HCT116 (cell line): ENCODE measurements around the gene PDE4A. TPM values are rescaled to one million over a fixed set of nuclear protein-coding genes. Genes with fewer than 3 reads are reported as not detected.

Source experiments
- ATAC-seq: fragments of 200-7000 bp; cut with Tn5 transposase; 2 replicates; pipeline ENCODE4 v1.9.1; 2020; ENCODE audit warnings: mild to moderate bottlenecking, moderate library complexity
- BruUV-seq: library from RNA; stranded (reverse); fragments of 400-500 nt; replicated peaks from 2 replicates; lab custom pipeline; 2021; lab: Mats Ljungman, UMichigan
- CTCF ChIA-PET: fragments of 300-600 bp; sonication (Branson Sonifier 250); formaldehyde crosslinking; loops from one replicate; lab custom pipeline; 2021; ENCODE audit warnings: antibody characterized with exemption; lab: Charles Lee
- POLR2A ChIA-PET: fragments of 300-600, 350-600 bp; sonication (Branson Sonifier 250); formaldehyde crosslinking; loops from one replicate; lab custom pipeline; 2021; ENCODE audit warnings: antibody characterized with exemption; lab: Charles Lee
- RAD21 ChIA-PET, 2 experiments: fragments of 300-600 bp; sonication (Branson Sonifier 250); formaldehyde crosslinking; loops; one replicate each; lab custom pipeline; 2023; ENCODE audit warnings: low total read pairs in 2 of 2; ENCODE audit not compliant: uncharacterized antibody in 2 of 2, unreplicated experiment in 2 of 2, low non-redundant PET in 1 of 2; lab: Charles Lee
- DNase-seq: peaks from one replicate; pipeline ENCODE4 v3.0.0-alpha.2; 2010; ENCODE audit warnings: low read depth, low spot score
- H2AFZ ChIP-seq: fragments of 200-600 bp; shearing (Covaris generic), sonication (generic); 2 replicates; pipeline ENCODE4 v1.6.1; 2017; ENCODE audit warnings: low read depth, mixed run types, mixed read lengths, antibody characterized with exemption, low read length; ENCODE audit not compliant: poor library complexity, severe bottlenecking
- H3K27ac ChIP-seq: 2 replicates; pipeline ENCODE4 v1.5.1; 2012; ENCODE audit warnings: low read depth, low read length
- H3K27me3 ChIP-seq: fragments of 200-600 bp; sonication (generic); 2 replicates; pipeline ENCODE4 v1.6.1; 2016; ENCODE audit warnings: mixed run types, low read length, mixed read lengths; ENCODE audit not compliant: insufficient read depth
- H3K36me3 ChIP-seq, 2 experiments: fragments of 200-500 bp in 1 of 2; fragments of 200-600 bp in 1 of 2; sonication (Bioruptor generic) in 1 of 2; sonication (generic) in 1 of 2; 2 replicates each; pipeline versions ENCODE4 v1.5.1 to v1.6.1; 2014 to 2016; ENCODE audit warnings: low read length in 2 of 2, inconsistent platforms in 1 of 2, mixed read lengths in 1 of 2, mixed run types in 1 of 2; ENCODE audit not compliant: insufficient read depth in 2 of 2, control insufficient read depth in 1 of 2
- H3K4me1 ChIP-seq, 2 experiments: fragments of 200-600 bp in 1 of 2; sonication (generic) in 1 of 2; 2 replicates each; pipeline versions ENCODE4 v1.5.1 to v1.6.1; 2012 to 2017; ENCODE audit warnings: low read length in 2 of 2, inconsistent platforms in 1 of 2, mild to moderate bottlenecking in 1 of 2, mixed read lengths in 1 of 2, mixed run types in 1 of 2, moderate library complexity in 1 of 2; ENCODE audit not compliant: insufficient read depth in 2 of 2, control insufficient read depth in 1 of 2
- H3K4me2 ChIP-seq: fragments of 200-600 bp; sonication (generic); 2 replicates; pipeline ENCODE4 v1.6.1; 2017; ENCODE audit warnings: mixed run types, low read length, mixed read lengths
- H3K4me3 ChIP-seq, 2 experiments: fragments of 200-600 bp in 1 of 2; sonication (generic) in 1 of 2; replicated peaks in 1 of 2; 2 replicates each; pipeline ENCODE4 v1.5.1; 2011 to 2016; ENCODE audit warnings: low read length in 2 of 2, control low read depth in 1 of 2, low read depth in 1 of 2, mild to moderate bottlenecking in 1 of 2, mixed read lengths in 1 of 2, mixed run types in 1 of 2
- H3K79me2 ChIP-seq: fragments of 200-600 bp; sonication (generic); 2 replicates; pipeline ENCODE4 v1.6.1; 2017; ENCODE audit warnings: mild to moderate bottlenecking, mixed run types, low read length, moderate library complexity, mixed read lengths; ENCODE audit not compliant: insufficient read depth
- H3K9ac ChIP-seq: fragments of 200-600 bp; sonication (generic); 2 replicates; pipeline ENCODE4 v1.6.1; 2016; ENCODE audit warnings: low read length, mixed read lengths
- H3K9me2 ChIP-seq: fragments of 200-600 bp; sonication (generic), shearing (Covaris generic); 2 replicates; pipeline ENCODE4 v1.6.1; 2017; ENCODE audit warnings: mixed run types, mild to moderate bottlenecking, moderate library complexity; ENCODE audit not compliant: insufficient read depth
- H3K9me3 ChIP-seq, 2 experiments: fragments of 200-500 bp in 1 of 2; fragments of 200-600 bp in 1 of 2; sonication (Bioruptor generic) in 1 of 2; sonication (generic) in 1 of 2; 2 replicates each; pipeline ENCODE4 v1.6.1; 2014 to 2017; ENCODE audit warnings: low read length in 2 of 2, mixed read lengths in 2 of 2, inconsistent platforms in 1 of 2, low read depth in 1 of 2, mild to moderate bottlenecking in 1 of 2, mixed run types in 1 of 2, moderate library complexity in 1 of 2; ENCODE audit not compliant: control insufficient read depth in 1 of 2, insufficient read depth in 1 of 2
- H4K20me1 ChIP-seq: fragments of 200-600 bp; sonication (generic), shearing (Covaris generic); 2 replicates; pipeline ENCODE4 v1.6.1; 2017; ENCODE audit warnings: mixed run types, mild to moderate bottlenecking, moderate library complexity; ENCODE audit not compliant: insufficient read depth
- JUND ChIP-seq: IDR thresholded peaks from 2 replicates; pipeline ENCODE4 v1.6.1; 2012
- SIN3A ChIP-seq: IDR thresholded peaks from 2 replicates; pipeline ENCODE4 v1.6.1; 2012; ENCODE audit warnings: low read depth
- TCF7L2 ChIP-seq: IDR thresholded peaks from 2 replicates; pipeline ENCODE4 v1.7.0; 2011; ENCODE audit warnings: borderline replicate concordance, inconsistent platforms; ENCODE audit not compliant: insufficient read depth, insufficient read length; ENCODE audit errors: extremely low read depth
- ZNF274 ChIP-seq: fragments of 200-500 bp; sonication (Bioruptor generic); IDR thresholded peaks from 2 replicates; pipeline ENCODE4 v1.6.1; 2014; ENCODE audit warnings: mild to moderate bottlenecking, low read depth, low read length, inconsistent platforms
- intact Hi-C: fragments of 100-400 bp; cut with micrococcal nuclease; formaldehyde crosslinking; loops from 2 replicates; pipeline ENCODE4 v1.10.0; 2022
- total RNA-seq: library from RNA; stranded (reverse); gene quantifications from one replicate; pipeline ENCODE4 v1.2.1, GENCODE V29; 2021; ENCODE audit not compliant: unreplicated experiment
- TF ChIP-seq, protein P1 (sequence below), 3 experiments: fragments of 200-600 bp in 1 of 3; sonication (generic) in 1 of 3; IDR thresholded peaks in 2 of 3; conservative IDR thresholded peaks in 1 of 3; 2 replicates each; pipeline ENCODE4 v1.5.1; 2012 to 2017; ENCODE audit warnings: low read depth in 2 of 3, low read length in 2 of 3, antibody characterized with exemption in 1 of 3, borderline replicate concordance in 1 of 3, control low read depth in 1 of 3, mild to moderate bottlenecking in 1 of 3, mixed read lengths in 1 of 3, mixed run types in 1 of 3, moderate library complexity in 1 of 3; ENCODE audit not compliant: insufficient read depth in 1 of 3
- TF ChIP-seq, protein P2 (sequence below): IDR thresholded peaks from 2 replicates; pipeline ENCODE4 v1.6.1; 2012; ENCODE audit warnings: low read depth

Gene PDE4A
- total RNA-seq, 1 experiment from 2014 or later: 33.7 TPM

DNA sequence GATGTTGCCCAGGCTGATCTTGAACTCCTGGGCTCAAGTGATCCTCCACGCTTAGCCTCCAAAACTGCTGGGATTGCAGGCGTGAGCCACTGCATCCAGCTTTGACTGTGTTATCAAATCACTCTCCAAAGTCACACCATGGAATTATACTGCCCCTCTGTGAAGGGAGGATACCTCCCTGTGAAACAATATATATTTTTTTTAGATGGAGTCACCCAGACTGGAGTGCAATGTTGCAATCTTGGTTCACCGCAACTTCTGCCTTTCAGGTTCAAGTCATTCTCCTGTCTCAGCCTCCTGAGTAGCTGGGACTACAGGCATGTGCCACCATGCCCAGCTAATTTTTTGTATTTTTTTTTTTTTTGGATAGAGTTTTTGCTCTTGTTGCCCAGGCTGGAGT lies 47.6 kb upstream of the PDE4A start:
- peaks cover 0 to 3% of the 10 kb centered on the region in 2 experiments; a peak in 1 of 4 replicates for H3K9me3 ChIP-seq
- H3K4me2 ChIP-seq: no peak overlapping the region
- H3K27me3 ChIP-seq: no peaks in the 10 kb centered on the region
- POLR2A ChIA-PET: no interaction called here
- BruUV-seq: no TSS peak
- no peaks in the 10 kb centered on the region for H4K20me1 ChIP-seq
- no peaks in the 10 kb centered on the region for H3K79me2 ChIP-seq
- H3K9me2 ChIP-seq: no peaks in the 10 kb centered on the region
- H3K4me3 ChIP-seq: no peak overlapping the region
- H3K9ac ChIP-seq: no peak overlapping the region
- no peak for DNase-seq
- H3K36me3 ChIP-seq: peaks cover 10 to 16% of the 10 kb centered on the region in 2 experiments; a peak in 2 of 4 replicates
- TF ChIP-seq, protein P1, sequence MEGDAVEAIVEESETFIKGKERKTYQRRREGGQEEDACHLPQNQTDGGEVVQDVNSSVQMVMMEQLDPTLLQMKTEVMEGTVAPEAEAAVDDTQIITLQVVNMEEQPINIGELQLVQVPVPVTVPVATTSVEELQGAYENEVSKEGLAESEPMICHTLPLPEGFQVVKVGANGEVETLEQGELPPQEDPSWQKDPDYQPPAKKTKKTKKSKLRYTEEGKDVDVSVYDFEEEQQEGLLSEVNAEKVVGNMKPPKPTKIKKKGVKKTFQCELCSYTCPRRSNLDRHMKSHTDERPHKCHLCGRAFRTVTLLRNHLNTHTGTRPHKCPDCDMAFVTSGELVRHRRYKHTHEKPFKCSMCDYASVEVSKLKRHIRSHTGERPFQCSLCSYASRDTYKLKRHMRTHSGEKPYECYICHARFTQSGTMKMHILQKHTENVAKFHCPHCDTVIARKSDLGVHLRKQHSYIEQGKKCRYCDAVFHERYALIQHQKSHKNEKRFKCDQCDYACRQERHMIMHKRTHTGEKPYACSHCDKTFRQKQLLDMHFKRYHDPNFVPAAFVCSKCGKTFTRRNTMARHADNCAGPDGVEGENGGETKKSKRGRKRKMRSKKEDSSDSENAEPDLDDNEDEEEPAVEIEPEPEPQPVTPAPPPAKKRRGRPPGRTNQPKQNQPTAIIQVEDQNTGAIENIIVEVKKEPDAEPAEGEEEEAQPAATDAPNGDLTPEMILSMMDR (IDR thresholded peaks at IDR 0.05 in 2 of 3, conservative IDR thresholded peaks at IDR 0.05 in 1 of 3; ENCODE audit: borderline replicate concordance in 1 of 3, insufficient read depth in 1 of 3, low read depth in 2 of 3, low read length in 2 of 3): no peak
- TF ChIP-seq TCF7L2: no peak
- no peak for TF ChIP-seq SIN3A
- no peak for TF ChIP-seq ZNF274
- TF ChIP-seq, protein P2, sequence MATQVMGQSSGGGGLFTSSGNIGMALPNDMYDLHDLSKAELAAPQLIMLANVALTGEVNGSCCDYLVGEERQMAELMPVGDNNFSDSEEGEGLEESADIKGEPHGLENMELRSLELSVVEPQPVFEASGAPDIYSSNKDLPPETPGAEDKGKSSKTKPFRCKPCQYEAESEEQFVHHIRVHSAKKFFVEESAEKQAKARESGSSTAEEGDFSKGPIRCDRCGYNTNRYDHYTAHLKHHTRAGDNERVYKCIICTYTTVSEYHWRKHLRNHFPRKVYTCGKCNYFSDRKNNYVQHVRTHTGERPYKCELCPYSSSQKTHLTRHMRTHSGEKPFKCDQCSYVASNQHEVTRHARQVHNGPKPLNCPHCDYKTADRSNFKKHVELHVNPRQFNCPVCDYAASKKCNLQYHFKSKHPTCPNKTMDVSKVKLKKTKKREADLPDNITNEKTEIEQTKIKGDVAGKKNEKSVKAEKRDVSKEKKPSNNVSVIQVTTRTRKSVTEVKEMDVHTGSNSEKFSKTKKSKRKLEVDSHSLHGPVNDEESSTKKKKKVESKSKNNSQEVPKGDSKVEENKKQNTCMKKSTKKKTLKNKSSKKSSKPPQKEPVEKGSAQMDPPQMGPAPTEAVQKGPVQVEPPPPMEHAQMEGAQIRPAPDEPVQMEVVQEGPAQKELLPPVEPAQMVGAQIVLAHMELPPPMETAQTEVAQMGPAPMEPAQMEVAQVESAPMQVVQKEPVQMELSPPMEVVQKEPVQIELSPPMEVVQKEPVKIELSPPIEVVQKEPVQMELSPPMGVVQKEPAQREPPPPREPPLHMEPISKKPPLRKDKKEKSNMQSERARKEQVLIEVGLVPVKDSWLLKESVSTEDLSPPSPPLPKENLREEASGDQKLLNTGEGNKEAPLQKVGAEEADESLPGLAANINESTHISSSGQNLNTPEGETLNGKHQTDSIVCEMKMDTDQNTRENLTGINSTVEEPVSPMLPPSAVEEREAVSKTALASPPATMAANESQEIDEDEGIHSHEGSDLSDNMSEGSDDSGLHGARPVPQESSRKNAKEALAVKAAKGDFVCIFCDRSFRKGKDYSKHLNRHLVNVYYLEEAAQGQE: no peak
- TF ChIP-seq JUND: no peak
- H3K4me1 ChIP-seq: no peaks in the 10 kb centered on the region
- H3K27ac ChIP-seq: no peak overlapping the region
- CTCF ChIA-PET: no interaction called here
- no peak overlapping the region for H2AFZ ChIP-seq
- intact Hi-C loops: no loop called here
- RAD21 ChIA-PET: no interaction called here
- no peak for ATAC-seq
